CD14-positive monocyte (primary cell): Measurements from ENCODE around the gene TLR8. TPM values are rescaled to one million over a fixed set of nuclear protein-coding genes. Genes with fewer than 3 reads are reported as not detected.

ENCODE experiments used
- DNase-seq, 3 donors: peaks; one replicate each; pipeline ENCODE4 v3.0.0-alpha.2; 2011 to 2022
- H2AFZ ChIP-seq: 2 replicates; pipeline ENCODE4 v1.6.0; 2012; ENCODE audit warnings: mild to moderate bottlenecking, low read depth, low read length, inconsistent platforms; ENCODE audit not compliant: insufficient read depth, poor library complexity, severe bottlenecking
- H3K27ac ChIP-seq, 2 donors: 1 replicate in 1 of 2; 2 replicates in 1 of 2; pipeline ENCODE4 v1.5.1; 2012 to 2013; ENCODE audit warnings: low read length in 2 of 2, control low read depth in 1 of 2, inconsistent platforms in 1 of 2, low read depth in 1 of 2, mild to moderate bottlenecking in 1 of 2
- H3K27me3 ChIP-seq, 2 donors: one replicate each; pipeline versions ENCODE4 v1.6.0 to v1.6.1; 2011 to 2013; ENCODE audit warnings: low read length in 2 of 2; ENCODE audit not compliant: control insufficient read depth in 2 of 2, insufficient read depth in 2 of 2
- H3K36me3 ChIP-seq, 2 donors: replicated peaks in 1 of 2; 1 replicate in 1 of 2; 2 replicates in 1 of 2; pipeline versions ENCODE4 v1.5.1 to v1.6.1; 2012 to 2013; ENCODE audit warnings: low read length in 2 of 2, control low read depth in 1 of 2, inconsistent platforms in 1 of 2, mild to moderate bottlenecking in 1 of 2; ENCODE audit not compliant: insufficient read depth in 2 of 2, control insufficient read depth in 1 of 2
- H3K4me1 ChIP-seq, 2 donors: 1 replicate in 1 of 2; 2 replicates in 1 of 2; pipeline versions ENCODE4 v1.5.1 to v1.6.1; 2012 to 2013; ENCODE audit warnings: low read length in 2 of 2, control low read depth in 1 of 2, inconsistent platforms in 1 of 2, mild to moderate bottlenecking in 1 of 2, moderate library complexity in 1 of 2; ENCODE audit not compliant: insufficient read depth in 2 of 2, control insufficient read depth in 1 of 2
- H3K4me2 ChIP-seq: replicated peaks from 2 replicates; pipeline ENCODE3; 2012; ENCODE audit warnings: low read length, moderate library complexity, mild to moderate bottlenecking; ENCODE audit not compliant: poor library complexity, severe bottlenecking; ENCODE audit errors: extremely low read depth
- H3K4me3 ChIP-seq, 3 experiments: fragments of 200-600 bp in 1 of 3; sonication (generic) in 1 of 3; replicated peaks in 1 of 3; 1 replicate in 2 of 3; 2 replicates in 1 of 3; pipeline ENCODE4 v1.5.1; 2011 to 2013; ENCODE audit warnings: low read length in 3 of 3, mild to moderate bottlenecking in 3 of 3, control low read depth in 2 of 3, low read depth in 2 of 3, inconsistent platforms in 1 of 3, moderate library complexity in 1 of 3
- H3K79me2 ChIP-seq: 2 replicates; pipeline ENCODE4 v1.6.0; 2012; ENCODE audit warnings: mild to moderate bottlenecking, control low read depth, inconsistent platforms, low read length, moderate library complexity; ENCODE audit not compliant: insufficient read depth
- H3K9ac ChIP-seq: 2 replicates; pipeline ENCODE4 v1.6.0; 2017; ENCODE audit warnings: low read length, mild to moderate bottlenecking; ENCODE audit not compliant: insufficient read depth, poor library complexity, severe bottlenecking
- H3K9me3 ChIP-seq, 2 donors: replicated peaks in 1 of 2; 1 replicate in 1 of 2; 2 replicates in 1 of 2; pipeline versions ENCODE4 v1.5.1 to v1.6.1; 2012 to 2013; ENCODE audit warnings: low read length in 2 of 2, control low read depth in 1 of 2; ENCODE audit not compliant: control insufficient read depth in 1 of 2, insufficient read depth in 1 of 2
- H4K20me1 ChIP-seq: 2 replicates; pipeline ENCODE4 v1.6.0; 2012; ENCODE audit warnings: mild to moderate bottlenecking, low read length, control low read depth, moderate library complexity; ENCODE audit not compliant: insufficient read depth
- H3K27ac Mint-ChIP-seq, 7 donors: one replicate each; pipeline ENCODE4 v1.8.0; 2020; ENCODE audit warnings: mild to moderate bottlenecking in 7 of 7, mixed read lengths in 7 of 7, moderate library complexity in 6 of 7, inconsistent platforms in 2 of 7
- H3K27me3 Mint-ChIP-seq, 3 donors: one replicate each; pipeline ENCODE4 v1.8.0; 2021 to 2022; ENCODE audit warnings: low read depth in 3 of 3, mild to moderate bottlenecking in 3 of 3, mixed read lengths in 3 of 3, moderate library complexity in 3 of 3, inconsistent platforms in 1 of 3
- H3K36me3 Mint-ChIP-seq, 2 donors: one replicate each; pipeline ENCODE4 v1.8.0; 2020; ENCODE audit warnings: mixed read lengths in 2 of 2, inconsistent platforms in 1 of 2, mild to moderate bottlenecking in 1 of 2
- H3K4me1 Mint-ChIP-seq: one replicate; pipeline ENCODE4 v1.8.0; 2020; ENCODE audit warnings: mild to moderate bottlenecking, mixed read lengths
- H3K4me3 Mint-ChIP-seq, 2 donors: one replicate each; pipeline ENCODE4 v1.8.0; 2020; ENCODE audit warnings: mild to moderate bottlenecking in 2 of 2, mixed read lengths in 2 of 2, moderate library complexity in 1 of 2
- H3K9me3 Mint-ChIP-seq, 7 donors: one replicate each; pipeline ENCODE4 v1.8.0; 2020 to 2022; ENCODE audit warnings: mixed read lengths in 7 of 7, mild to moderate bottlenecking in 6 of 7, moderate library complexity in 6 of 7, inconsistent platforms in 2 of 7
- CTCF ChIP-seq: fragments of 200-600 bp; IDR thresholded peaks from one replicate; pipeline ENCODE4 v1.8.0; 2022; ENCODE audit warnings: antibody characterized with exemption, mild to moderate bottlenecking
- WGBS: methylation state at CpG from one replicate; pipeline ENCODE4 v1.1.5; 2013; ENCODE audit warnings: missing lambda C conversion rate; ENCODE audit not compliant: insufficient coverage; 5-methylcytosine and 5-hydroxymethylcytosine counted together
- intact Hi-C, 2 donors: fragments of 100-400 bp; cut with micrococcal nuclease; formaldehyde crosslinking; loops; one replicate each; pipeline versions ENCODE4 v1.15.0 to v1.15.1; 2023
- polyA plus RNA-seq, 3 donors: library from polyadenylated mRNA; depleted of rRNA in 1 of 3; unstranded in 2 of 3; stranded (reverse) in 1 of 3; fragments of 300-500 nt in 2 of 3; fragments of >200 nt in 1 of 3; fragmentation: Illumina TruSeq in 2 of 3; gene quantifications; 1 replicate in 2 of 3; 2 replicates in 1 of 3; pipeline ENCODE4 v1.2.3, GENCODE V29; 2012 to 2021

The TLR8 gene
- polyA plus RNA-seq, 3 donors, result 23.1 to 61.9 (median 48.5) TPM

- Histone ChIP-seq H3K4me2 (no peak overlapping the region), H3K9ac (no peak overlapping the region), H3K4me3 (no peak overlapping the region), H3K36me3 (no peaks in the 10 kb centered on the region), H2AFZ (no peak overlapping the region), H3K4me1 (peaks cover 92 to 100% of the 10 kb centered on the region in 2 donors), H3K27me3 (peaks cover 0 to 7% of the 10 kb centered on the region in 2 donors), H3K79me2 (peaks cover 43% of the 10 kb centered on the region), H3K9me3 (no peaks in the 10 kb centered on the region), H4K20me1 (peaks cover 14% of the 10 kb centered on the region), H3K27ac (peak overlapping the region in 1 of 2 donors; percentile 33)
- Mint-ChIP-seq H3K36me3 (no peaks in the 10 kb centered on the region), H3K27me3 (peaks cover 0 to 20% (median 0%) of the 10 kb centered on the region in 3 donors), H3K4me1 (peaks cover 74% of the 10 kb centered on the region), H3K9me3 (peaks cover 0 to 29% (median 11%) of the 10 kb centered on the region in 7 donors), H3K4me3 (no peak overlapping the region), H3K27ac (peak overlapping the region in 6 of 7 donors; percentile 61 to 99 (median 90))
- 86% methylated on average over 3 of the region's 8 CpGs for WGBS
- DNase-seq, result no peak
- intact Hi-C loops, result loop anchor here (5.0 to 10.0 kb wide), 3 partner anchors 51 to 541 kb away; no protein-coding TSS in a partner anchor
- TF ChIP-seq CTCF, result no peak
These were observed 47.0 kb downstream of the TLR8 start for GRCh38 chrX:12953420-12953819.

- H3K4me3 Mint-ChIP-seq, result peak overlapping the region; percentile 69 to 71
- Histone ChIP-seq H3K36me3 (no peaks in the 10 kb centered on the region), H4K20me1 (peaks cover 6% of the 10 kb centered on the region), H3K4me3 (peak overlapping the region in 1 of 3 experiments; percentile 71), H2AFZ (no peak overlapping the region), H3K79me2 (peaks cover 34% of the 10 kb centered on the region), H3K27ac (peak overlapping the region; percentile 95 to 98), H3K27me3 (peaks cover 0 to 2% of the 10 kb centered on the region in 2 donors), H3K4me2 (peak overlapping the region; percentile 56), H3K4me1 (peaks cover 88 to 95% of the 10 kb centered on the region in 2 donors), H3K9ac (no peak overlapping the region), H3K9me3 (no peaks in the 10 kb centered on the region)
- H3K9me3 Mint-ChIP-seq, result peaks cover 0 to 30% (median 11%) of the 10 kb centered on the region in 7 donors
- no peaks in the 10 kb centered on the region for H3K36me3 Mint-ChIP-seq
- peak overlapping the region; percentile 94 to 99 (median 98) for H3K27ac Mint-ChIP-seq
- H3K27me3 Mint-ChIP-seq, result peaks cover 0 to 13% (median 0%) of the 10 kb centered on the region in 3 donors
- 95% methylated on average over 4 of the region's 9 CpGs for WGBS
- intact Hi-C loops, result loop anchor here (5.0 to 10.0 kb wide), 3 partner anchors 50 to 540 kb away; no protein-coding TSS in a partner anchor
- H3K4me1 Mint-ChIP-seq, result peaks cover 68% of the 10 kb centered on the region
- no peak for TF ChIP-seq CTCF
- DNase-seq, result no peak
These were observed 48.0 kb downstream of the TLR8 start for GRCh38 chrX:12954376-12954775.
